ENCODE measurements around the gene TEX13B. TPM values are rescaled to one million over a fixed set of nuclear protein-coding genes. Genes with fewer than 3 reads are reported as not detected.

Gene TEX13B
- total RNA-seq, 1 experiment from 2014 or later: 0.42 TPM

DNA sequence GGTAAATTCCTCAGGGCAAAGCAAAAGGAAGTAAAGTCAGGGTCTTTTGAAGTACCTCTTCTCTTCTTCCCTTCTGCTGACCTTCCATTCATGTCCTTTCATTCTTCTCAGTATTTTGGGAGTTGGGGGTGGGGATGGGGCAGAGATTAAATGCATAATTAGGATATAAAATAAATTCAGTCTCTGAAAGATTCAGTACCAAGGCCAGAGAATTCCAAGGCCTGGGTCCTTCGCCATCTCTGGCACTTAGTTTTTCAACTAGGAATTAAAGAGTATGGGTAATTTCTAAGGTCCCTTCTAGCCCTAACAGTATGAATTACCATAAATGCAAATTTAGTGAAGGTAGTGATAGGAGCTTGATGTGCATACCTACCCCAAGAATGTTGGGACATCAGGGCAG lies 47.9 kb downstream of the TEX13B start:
- Mint-ChIP-seq H3K9me3 (peaks cover 0 to 21% of the 10 kb centered on the region in 2 experiments; a peak in 2 of 5 replicates), H3K36me3 (ENCODE audit: insufficient read depth in 1 of 3, low read depth in 3 of 3) (peaks cover 0 to 9% (median 0%) of the 10 kb centered on the region in 3 experiments; a peak in 4 of 7 replicates), H3K4me3 (no peak overlapping the region), H3K27me3 (ENCODE audit: low read depth) (no peaks in the 10 kb centered on the region; the same call in 1 of the 2 replicates), H3K27ac (peak overlapping the region in 1 of 3 experiments; percentile 57; a peak in 1 of 7 replicates), H3K4me1 (peaks cover 5 to 14% of the 10 kb centered on the region in 2 experiments; a peak in 3 of 4 replicates)
- no peak overlapping the region for H4K8ac ChIP-seq (replicated peaks; ENCODE audit: insufficient read length, low read depth, low read length)
- H3K14ac ChIP-seq (ENCODE audit: insufficient read depth, low read length): no peak overlapping the region
- no peak overlapping the region for H2BK12ac ChIP-seq (ENCODE audit: insufficient read length, low read depth, low read length)
- no peak overlapping the region for H3K4me2 ChIP-seq (ENCODE audit: insufficient read depth, insufficient read length, low read length)
- DNase-seq: no peak
- H3K18ac ChIP-seq (ENCODE audit: insufficient read length, low read depth, low read length): no peak overlapping the region
- H2BK20ac ChIP-seq (ENCODE audit: low read depth, low read length, poor library complexity, severe bottlenecking): no peak overlapping the region
- H2AK5ac ChIP-seq (ENCODE audit: insufficient read length, low read length): no peak overlapping the region
- WGBS (ENCODE audit: extremely low coverage, insufficient read length, low lambda C conversion rate): no CpG with 5 or more reads among the region's 1 CpG
- no peaks in the 10 kb centered on the region for H3K79me1 ChIP-seq (ENCODE audit: insufficient read depth, low read depth, low read length, poor library complexity, severe bottlenecking)
- H2AFZ ChIP-seq (ENCODE audit: low read length): no peak overlapping the region
- H3K79me2 ChIP-seq (ENCODE audit: insufficient read depth, low read length): no peaks in the 10 kb centered on the region
- H3T11ph ChIP-seq (ENCODE audit: low read length): no peak overlapping the region
- no peaks in the 10 kb centered on the region for H3K9me3 ChIP-seq (ENCODE audit: control insufficient read depth, low read depth, low read length)
- no peak overlapping the region for H3K27ac ChIP-seq (ENCODE audit: insufficient read length, low read depth, low read length)
- H3K4me1 ChIP-seq (ENCODE audit: insufficient read depth, low read length): no peaks in the 10 kb centered on the region; the same call in 1 of the 2 replicates
- no peak overlapping the region for H2BK5ac ChIP-seq (ENCODE audit: insufficient read length, low read length)
- no peak overlapping the region for H3K23ac ChIP-seq (ENCODE audit: insufficient read length, low read depth, low read length)
- H4K5ac ChIP-seq (ENCODE audit: insufficient read length, low read depth, low read length): no peak overlapping the region
- no peak overlapping the region for H3K56ac ChIP-seq (ENCODE audit: insufficient read length, low read depth, low read length)
- H3K27me3 ChIP-seq (ENCODE audit: insufficient read depth, low read length): no peaks in the 10 kb centered on the region
- H4K91ac ChIP-seq (ENCODE audit: insufficient read length, low read depth, low read length): no peak overlapping the region
- TF ChIP-seq CTCF (conservative IDR thresholded peaks at IDR 0.05): no peak
- no peak overlapping the region for H3K9ac ChIP-seq (ENCODE audit: extremely low read depth, insufficient read length, low read length)
- H2BK120ac ChIP-seq (ENCODE audit: low read depth, low read length, poor library complexity, severe bottlenecking): no peak overlapping the region
- H4K20me1 ChIP-seq (ENCODE audit: control insufficient read depth, insufficient read depth, insufficient read length): no peaks in the 10 kb centered on the region
- H2BK15ac ChIP-seq (ENCODE audit: low read depth, low read length): no peak overlapping the region
- H3K4ac ChIP-seq (ENCODE audit: low read depth, low read length): no peak overlapping the region
- H3K23me2 ChIP-seq (ENCODE audit: insufficient read length, low read depth, low read length, poor library complexity, severe bottlenecking): no peaks in the 10 kb centered on the region

Other genes with a start within 250 kb of the TEX13B start
- gene TSC22D3, start 206.6 kb downstream of the TEX13B start, total RNA-seq (2021): 10.5 and 11.5 TPM in 2 replicates
- not detected in 2 replicates for gene NCBP2L, start 204.6 kb downstream of the TEX13B start, total RNA-seq (2021)
- gene MID2, start 156.5 kb downstream of the TEX13B start, total RNA-seq (2021): 1.3 and 1.6 TPM in 2 replicates
- gene VSIG1, start 62.7 kb upstream of the TEX13B start, total RNA-seq (2021): 0.42 and 1.5 TPM in 2 replicates
- 93.9 and 94.1 TPM in 2 replicates for gene PSMD10, start 109.2 kb upstream of the TEX13B start, total RNA-seq (2021)
- 5.2 and 6.4 TPM in 2 replicates for gene ATG4A, start 109.4 kb upstream of the TEX13B start, total RNA-seq (2021)